Stimulated activated naive CD8-positive, alpha-beta T cell treated with anti-CD3 and anti-CD28 coated beads, Interleukin-15, Interleukin-2, amounts not matched to agents 100 U/mL and 50 U/mL, for 24 hours (primary cell): ENCODE results near the gene VCP.

Experiments
- ATAC-seq: fragments of 150-1000 bp; cut with Tn5 transposase; one replicate; pipeline ENCODE4 v1.10.0; 2021
- DNase-seq: peaks from one replicate; pipeline ENCODE4 v3.0.0; 2021

Gene VCP

GRCh38 chr9:35014517-35014916 is 57.9 kb downstream of the VCP start:
- no peak for ATAC-seq

GRCh38 chr9:35010351-35010958 is 62.0 kb downstream of the VCP start:
- no peak for DNase-seq
- no peak for ATAC-seq

More at GRCh38 chr9:35014517-35014916, 57.9 kb downstream of the VCP start:
- DNase-seq = no peak
